CD4-positive, alpha-beta memory T cell (primary cell): ENCODE results near the gene DNM2. TPM values are rescaled to one million over a fixed set of nuclear protein-coding genes. Genes with fewer than 3 reads are reported as not detected.
"Not testable (repeated sequence)": the region's sequence is repeated elsewhere in the genome, so short reads cannot be mapped to it uniquely, and the experiment has no call there.

Experiments
- CTCF ChIA-PET: fragments of 350-600 bp; sonication (Branson Sonifier 250); formaldehyde crosslinking; loops from one replicate; lab custom pipeline; 2021; ENCODE audit warnings: inconsistent platforms; ENCODE audit not compliant: partially characterized antibody; lab: Charles Lee
- POLR2A ChIA-PET: fragments of 350-600 bp; sonication (Branson Sonifier 250); formaldehyde crosslinking; loops from one replicate; lab custom pipeline; 2021; ENCODE audit not compliant: partially characterized antibody; lab: Charles Lee
- DNase-seq, 5 donors: peaks; one replicate each; pipeline versions ENCODE4 v3.0.0 to v3.0.0-alpha.2; 2020 to 2022; ENCODE audit warnings: mixed read lengths in 1 of 5
- H3K27ac ChIP-seq: one replicate; pipeline ENCODE4 v1.7.0; 2013; ENCODE audit warnings: low read depth, low read length
- H3K27me3 ChIP-seq: 2 replicates; pipeline ENCODE4 v1.7.0; 2013; ENCODE audit warnings: mild to moderate bottlenecking, low read length, moderate library complexity; ENCODE audit not compliant: insufficient read depth
- H3K36me3 ChIP-seq: 2 replicates; pipeline ENCODE4 v1.7.0; 2013; ENCODE audit warnings: mild to moderate bottlenecking, low read length, moderate library complexity; ENCODE audit not compliant: insufficient read depth
- H3K4me1 ChIP-seq: 2 replicates; pipeline ENCODE4 v1.7.0; 2013; ENCODE audit warnings: mild to moderate bottlenecking, low read length, moderate library complexity; ENCODE audit not compliant: insufficient read depth
- H3K4me3 ChIP-seq, 2 donors: one replicate each; pipeline ENCODE4 v1.7.0; 2013; ENCODE audit warnings: low read length in 2 of 2, mild to moderate bottlenecking in 1 of 2
- H3K9me3 ChIP-seq, 2 donors: one replicate each; pipeline ENCODE4 v1.7.0; 2013; ENCODE audit warnings: low read length in 2 of 2, control low read depth in 1 of 2; ENCODE audit not compliant: control insufficient read depth in 1 of 2
- H3K27ac Mint-ChIP-seq, 7 donors: one replicate each; pipeline ENCODE4 v1.8.0; 2020 to 2021; ENCODE audit warnings: mixed read lengths in 7 of 7, mild to moderate bottlenecking in 6 of 7, inconsistent platforms in 3 of 7, moderate library complexity in 3 of 7
- H3K27me3 Mint-ChIP-seq, 2 donors: one replicate each; pipeline ENCODE4 v1.8.0; 2020 to 2021; ENCODE audit warnings: mixed read lengths in 2 of 2
- H3K36me3 Mint-ChIP-seq, 2 donors: one replicate each; pipeline ENCODE4 v1.8.0; 2020 to 2021; ENCODE audit warnings: mixed read lengths in 2 of 2, inconsistent platforms in 1 of 2, mild to moderate bottlenecking in 1 of 2
- H3K4me1 Mint-ChIP-seq, 4 donors: one replicate each; pipeline ENCODE4 v1.8.0; 2020 to 2021; ENCODE audit warnings: mixed read lengths in 4 of 4, mild to moderate bottlenecking in 1 of 4
- H3K4me3 Mint-ChIP-seq, 8 donors: one replicate each; pipeline ENCODE4 v1.8.0; 2020 to 2021; ENCODE audit warnings: mixed read lengths in 8 of 8, mild to moderate bottlenecking in 7 of 8, moderate library complexity in 6 of 8, inconsistent platforms in 3 of 8
- H3K9me3 Mint-ChIP-seq, 8 donors: one replicate each; pipeline ENCODE4 v1.8.0; 2020 to 2021; ENCODE audit warnings: mixed read lengths in 8 of 8, mild to moderate bottlenecking in 5 of 8, inconsistent platforms in 3 of 8, moderate library complexity in 1 of 8
- intact Hi-C: fragments of 100-400 bp; cut with micrococcal nuclease; formaldehyde crosslinking; loops from one replicate; pipeline ENCODE4 v1.15.1; 2023
- polyA plus RNA-seq, 2 donors: library from polyadenylated mRNA; unstranded; fragments of 300-500 nt; fragmentation: Illumina TruSeq; gene quantifications; one replicate each; pipeline ENCODE4 v1.2.3, GENCODE V29; 2021
- total RNA-seq, 2 experiments: library from RNA; stranded (reverse); gene quantifications; one replicate each; pipeline ENCODE4 v1.2.3, GENCODE V29; 2021

DNM2 gene
- total and polyA plus RNA-seq, 4 experiments from 2014 or later: 46.3 to 272 (median 174) TPM

GRCh38 chr19:10864538-10864899 lies 146.6 kb downstream of the DNM2 start:
- H3K4me1 ChIP-seq: peaks cover 9% of the 10 kb centered on the region
- CTCF ChIA-PET: interaction anchor here (0.6 to 8.0 kb wide), 34 partner anchors 10 to 463 kb away, joined by 3 to 186 read pairs (median 5); partner anchors contain the start of genes DNM2, QTRT1 and TMED1

GRCh38 chr19:10866495-10866894 lies 148.6 kb downstream of the DNM2 start:
- Histone ChIP-seq H3K4me1 (peaks cover 15% of the 10 kb centered on the region), H3K9me3 (no peaks in the 10 kb centered on the region), H3K36me3 (no peaks in the 10 kb centered on the region), H3K4me3 (no peak overlapping the region), H3K27ac (no peak overlapping the region), H3K27me3 (no peaks in the 10 kb centered on the region)
- POLR2A ChIA-PET: interaction anchor here (1.9 kb wide), 1 partner anchor 149 kb away, joined by 8 read pairs; the partner anchor contains the start of gene DNM2
- Mint-ChIP-seq H3K4me1 (peaks cover 7 to 25% (median 18%) of the 10 kb centered on the region in 4 donors), H3K36me3 (no peaks in the 10 kb centered on the region), H3K27ac (no peak overlapping the region), H3K27me3 (no peaks in the 10 kb centered on the region), H3K9me3 (no peaks in the 10 kb centered on the region), H3K4me3 (no peak overlapping the region)
- intact Hi-C loops: no loop called here
- CTCF ChIA-PET: interaction anchor here (0.7 to 8.0 kb wide), 9 partner anchors 13 to 704 kb away, joined by 3 to 186 read pairs (median 9); partner anchors contain the start of genes DNM2, QTRT1 and TMED1
- DNase-seq: no peak

More at GRCh38 chr19:10864538-10864899, 146.6 kb downstream of the DNM2 start:
- Histone ChIP-seq H3K36me3 (no peaks in the 10 kb centered on the region), H3K27ac (no peak overlapping the region), H3K9me3 (no peaks in the 10 kb centered on the region), H3K4me3 (no peak overlapping the region), H3K27me3 (no peaks in the 10 kb centered on the region)
- H3K9me3 Mint-ChIP-seq: no peaks in the 10 kb centered on the region
- H3K27ac Mint-ChIP-seq: peak overlapping the region in 6 of 7 donors; percentile 3 to 87 (median 45)
- H3K4me3 Mint-ChIP-seq: peak overlapping the region in 3 of 8 donors; percentile 41 to 64 (median 59)
- DNase-seq: peak; percentile 72 to 76 (median 74)
- intact Hi-C loops: loop anchor here (1.0 kb wide), 2 partner anchors 67 to 147 kb away; no protein-coding TSS in a partner anchor
- no peaks in the 10 kb centered on the region for H3K36me3 Mint-ChIP-seq
- POLR2A ChIA-PET: interaction anchor here (0.5 to 2.8 kb wide), 6 partner anchors 28 to 163 kb away, joined by 3 to 49 read pairs (median 6); partner anchors contain the start of genes DNM2, QTRT1 and TMED1
- no peaks in the 10 kb centered on the region for H3K27me3 Mint-ChIP-seq
- peaks cover 5 to 19% (median 14%) of the 10 kb centered on the region in 4 donors for H3K4me1 Mint-ChIP-seq

DNA sequence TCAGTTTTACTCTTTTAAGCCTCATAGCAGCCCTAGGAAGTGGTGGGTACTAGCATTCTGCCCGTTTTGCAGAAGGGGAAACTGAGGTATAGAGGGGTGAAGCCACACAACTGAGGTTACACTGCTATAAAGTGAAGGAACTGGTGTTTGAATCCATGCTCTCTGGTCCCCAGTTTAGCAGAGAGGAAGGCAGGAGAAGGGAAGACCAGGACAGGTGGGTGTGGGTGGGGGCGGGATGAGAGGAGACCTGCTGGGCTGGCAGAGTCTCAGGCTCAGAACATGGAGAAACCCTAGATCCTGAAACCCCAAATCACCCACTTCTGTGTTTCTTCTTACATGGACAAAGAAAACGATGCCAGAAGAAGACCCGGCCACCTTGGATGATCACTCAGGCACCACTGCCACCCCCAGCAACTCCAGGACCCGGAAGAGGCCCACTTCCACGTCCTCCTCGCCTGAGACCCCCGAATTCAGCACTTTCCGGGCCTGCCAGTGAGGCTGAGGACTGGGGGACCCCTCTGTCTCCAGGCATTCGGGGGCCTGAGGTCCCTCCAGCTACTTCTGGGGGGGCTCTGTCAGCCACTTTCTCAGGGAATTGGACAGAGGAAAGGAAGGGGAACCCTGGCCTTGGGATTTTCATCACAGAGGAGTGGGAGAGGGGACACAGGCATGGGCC lies 151.1 kb downstream of the DNM2 start:
- Histone ChIP-seq H3K4me3 (no peak overlapping the region), H3K36me3 (no peaks in the 10 kb centered on the region), H3K9me3 (no peaks in the 10 kb centered on the region), H3K27me3 (no peaks in the 10 kb centered on the region), H3K4me1 (peaks cover 27% of the 10 kb centered on the region), H3K27ac (no peak overlapping the region)
- no peak for DNase-seq
- ChIA-PET POLR2A (interaction anchor here (3.6 kb wide), 1 partner anchor 151 kb away, joined by 15 read pairs; the partner anchor contains the start of gene DNM2), CTCF (no interaction called here)
- H3K4me1 Mint-ChIP-seq: peaks cover 13 to 31% (median 22%) of the 10 kb centered on the region in 4 donors
- intact Hi-C loops: no loop called here
- H3K4me3 Mint-ChIP-seq: peak overlapping the region in 3 of 8 donors; percentile 11 to 35 (median 25)
- no peaks in the 10 kb centered on the region for H3K27me3 Mint-ChIP-seq
- peaks cover 0 to 4% of the 10 kb centered on the region in 2 donors for H3K36me3 Mint-ChIP-seq
- H3K27ac Mint-ChIP-seq: no peak overlapping the region
- H3K9me3 Mint-ChIP-seq: peaks cover 0 to 7% (median 0%) of the 10 kb centered on the region in 8 donors

GRCh38 chr19:10869872-10870311 lies 152.0 kb downstream of the DNM2 start:
- H3K9me3 ChIP-seq, H3K9me3 Mint-ChIP-seq, CTCF ChIA-PET, H3K27me3 ChIP-seq, H3K27ac ChIP-seq, H3K27me3 Mint-ChIP-seq, H3K4me3 ChIP-seq, H3K36me3 ChIP-seq, H3K36me3 Mint-ChIP-seq: not testable (repeated sequence)
- peak overlapping the region in 3 of 7 donors; percentile 86 to 96 (median 88) for H3K27ac Mint-ChIP-seq
- POLR2A ChIA-PET: interaction anchor here (0.8 to 3.6 kb wide), 3 partner anchors 33 to 217 kb away, joined by 3 to 15 read pairs (median 11); partner anchors contain the start of genes DNM2 and TMED1
- H3K4me1 ChIP-seq: peaks cover 20% of the 10 kb centered on the region
- peak overlapping the region in 4 of 8 donors; percentile 24 to 64 (median 44) for H3K4me3 Mint-ChIP-seq
- intact Hi-C loops: loop anchor here (5.0 kb wide), 1 partner anchor 303 kb away; the partner anchor contains the start of genes CDKN2D and KRI1
- H3K4me1 Mint-ChIP-seq: peaks cover 8 to 24% (median 15%) of the 10 kb centered on the region in 4 donors
- DNase-seq: peak in 1 of 5 donors; percentile 51

GRCh38 chr19:10870501-10870954 lies 152.6 kb downstream of the DNM2 start:
- Mint-ChIP-seq H3K4me3 (peak overlapping the region; percentile 70 to 84 (median 81)), H3K4me1 (peaks cover 8 to 24% (median 16%) of the 10 kb centered on the region in 4 donors), H3K27ac (peak overlapping the region; percentile 60 to 96 (median 88)), H3K27me3 (no peaks in the 10 kb centered on the region), H3K9me3 (peaks cover 0 to 7% (median 0%) of the 10 kb centered on the region in 8 donors), H3K36me3 (peaks cover 0 to 4% of the 10 kb centered on the region in 2 donors)
- Histone ChIP-seq H3K27ac (peak overlapping the region; percentile 55), H3K36me3 (no peaks in the 10 kb centered on the region), H3K4me3 (peak overlapping the region in 1 of 2 donors; percentile 53), H3K27me3 (no peaks in the 10 kb centered on the region), H3K4me1 (peaks cover 20% of the 10 kb centered on the region), H3K9me3 (no peaks in the 10 kb centered on the region)
- no peak for DNase-seq
- CTCF ChIA-PET: interaction anchor here (0.6 to 2.5 kb wide), 2 partner anchors 10 to 35 kb away, joined by 3 to 9 read pairs; partner anchors contain the start of gene TMED1
- POLR2A ChIA-PET: interaction anchor here (0.8 to 3.6 kb wide), 6 partner anchors 34 to 304 kb away, joined by 3 to 15 read pairs (median 4); partner anchors contain the start of genes DNM2 and TMED1
- intact Hi-C loops: loop anchor here (5.0 kb wide), 1 partner anchor 303 kb away; the partner anchor contains the start of genes CDKN2D and KRI1

GRCh38 chr19:10870955-10871603 lies 153.2 kb downstream of the DNM2 start, which contains the start of gene CARM1:
TSS of gene CARM1 (plus strand) at chr19:10871553. CDS start at chr19:10871703, 150 bp downstream.
- intact Hi-C loops: loop anchor here (1.0 to 5.0 kb wide), 6 partner anchors 35 to 304 kb away; partner anchors contain the start of genes CDKN2D, ILF3, KRI1 and TIMM29
- POLR2A ChIA-PET: interaction anchor here (1.0 to 3.6 kb wide), 5 partner anchors 35 to 305 kb away, joined by 3 to 15 read pairs (median 4); partner anchors contain the start of genes DNM2 and TMED1
- peak within 1 kb of the TSS; percentile 55 for H3K27ac ChIP-seq

More at GRCh38 chr19:10870955-10871603, 153.2 kb downstream of the DNM2 start, which contains the start of gene CARM1:
- peaks cover 0 to 4% of the 10 kb centered on the region in 2 donors for H3K36me3 Mint-ChIP-seq
- peak; percentile 99 to 100 (median 99) for DNase-seq
- peaks cover 8 to 24% (median 16%) of the 10 kb centered on the region in 4 donors for H3K4me1 Mint-ChIP-seq
- peak within 1 kb of the TSS; percentile 76 to 96 (median 92) for H3K27ac Mint-ChIP-seq
- no peaks in the 10 kb centered on the region for H3K27me3 ChIP-seq
- CTCF ChIA-PET: interaction anchor here (0.6 to 2.5 kb wide), 2 partner anchors 10 to 35 kb away, joined by 3 to 9 read pairs; partner anchors contain the start of gene TMED1
- H3K4me3 Mint-ChIP-seq: peak within 1 kb of the TSS; percentile 81 to 94 (median 86)
- peak within 1 kb of the TSS; percentile 47 to 55 for H3K4me3 ChIP-seq
- peaks cover 0 to 7% (median 0%) of the 10 kb centered on the region in 8 donors for H3K9me3 Mint-ChIP-seq
- H3K4me1 ChIP-seq: peaks cover 20% of the 10 kb centered on the region
- no peaks in the 10 kb centered on the region for H3K36me3 ChIP-seq
- no peaks in the 10 kb centered on the region for H3K27me3 Mint-ChIP-seq
- no peaks in the 10 kb centered on the region for H3K9me3 ChIP-seq
